ENCODE results near the gene OLA1.

OLA1 gene

GRCh38 chr2:174180165-174180724, 68.1 kb downstream of the OLA1 start:
- no peak for DNase-seq (ENCODE audit: low spot score)

- DNase-seq (ENCODE audit: low spot score), result no peak
Observed at GRCh38 chr2:174177316-174177890, 70.9 kb downstream of the OLA1 start.

- DNase-seq (ENCODE audit: low spot score), result no peak
Observed at GRCh38 chr2:174176898-174177297, 71.4 kb downstream of the OLA1 start.

DNA sequence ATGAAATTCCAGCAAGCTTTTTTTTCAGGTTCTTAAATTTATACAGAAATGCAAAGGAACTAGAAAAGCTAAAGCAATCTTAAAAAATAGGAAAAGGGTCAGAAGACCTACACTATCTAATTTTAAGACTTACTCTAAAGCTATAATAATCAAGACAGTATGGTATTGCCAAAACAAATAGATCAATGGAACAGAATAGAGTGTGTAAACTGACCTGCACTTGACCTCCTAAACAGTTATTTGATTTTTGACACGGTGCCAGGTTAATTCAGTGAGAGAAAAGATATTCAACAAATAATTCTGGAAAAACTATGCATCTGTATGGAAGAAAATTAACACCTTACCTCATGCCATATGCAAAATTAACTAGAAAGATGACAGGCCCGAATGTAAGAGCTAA, 73.6 kb downstream of the OLA1 start:
- DNase-seq (ENCODE audit: low spot score), result no peak

GRCh38 chr2:174172802-174173355, 75.5 kb downstream of the OLA1 start:
- DNase-seq (ENCODE audit: low spot score), result no peak

GRCh38 chr2:174171686-174172445, 76.5 kb downstream of the OLA1 start:
- DNase-seq (ENCODE audit: low spot score), result no peak

DNA sequence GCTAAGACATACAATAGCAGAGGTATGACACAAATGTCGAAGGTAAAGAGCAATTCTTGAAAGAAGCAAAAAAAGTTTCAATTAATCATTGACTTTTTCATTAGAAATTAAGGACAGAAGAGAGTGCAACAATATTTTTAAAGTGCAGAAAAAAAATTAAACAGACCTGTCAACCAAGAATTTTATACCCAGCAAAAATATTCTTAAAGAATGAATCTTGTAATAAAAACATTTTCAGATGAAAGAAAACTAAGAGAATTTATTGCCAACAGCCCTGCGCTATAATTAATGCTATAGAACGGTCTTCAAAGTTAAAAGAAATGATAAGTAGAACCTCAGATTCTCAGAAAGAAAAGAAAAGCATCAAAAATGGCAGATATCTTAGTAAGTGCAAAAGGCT, 79.0 kb downstream of the OLA1 start:
- DNase-seq (ENCODE audit: low spot score), result no peak

DNA sequence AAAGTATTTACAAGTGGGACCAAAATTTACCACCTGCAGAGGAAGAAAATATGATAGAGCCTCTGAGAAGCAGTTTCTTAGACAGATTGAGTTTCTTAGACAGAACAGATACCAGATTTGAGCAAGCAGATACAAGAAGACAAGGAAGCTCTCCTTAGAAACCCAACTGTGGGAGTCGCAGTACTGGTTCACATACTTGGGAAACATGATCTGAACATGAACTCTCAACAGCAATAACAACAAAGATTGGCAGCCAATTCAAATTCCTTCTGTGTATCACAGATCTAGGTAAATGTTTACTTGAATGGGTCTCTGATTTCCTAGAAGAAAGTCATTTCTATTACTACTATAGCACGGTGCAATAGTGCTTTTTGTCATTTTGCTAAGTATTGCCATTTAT, 82.1 kb downstream of the OLA1 start:
- no peak for DNase-seq (ENCODE audit: low spot score)

- DNase-seq (ENCODE audit: low spot score), result no peak
Observed at GRCh38 chr2:174161490-174161889, 86.8 kb downstream of the OLA1 start.

GRCh38 chr2:174158003-174158402, 90.3 kb downstream of the OLA1 start:
- peak; percentile 44 for DNase-seq (ENCODE audit: low spot score)

GRCh38 chr2:174157053-174157452, 91.3 kb downstream of the OLA1 start:
- no peak for DNase-seq (ENCODE audit: low spot score)

DNA sequence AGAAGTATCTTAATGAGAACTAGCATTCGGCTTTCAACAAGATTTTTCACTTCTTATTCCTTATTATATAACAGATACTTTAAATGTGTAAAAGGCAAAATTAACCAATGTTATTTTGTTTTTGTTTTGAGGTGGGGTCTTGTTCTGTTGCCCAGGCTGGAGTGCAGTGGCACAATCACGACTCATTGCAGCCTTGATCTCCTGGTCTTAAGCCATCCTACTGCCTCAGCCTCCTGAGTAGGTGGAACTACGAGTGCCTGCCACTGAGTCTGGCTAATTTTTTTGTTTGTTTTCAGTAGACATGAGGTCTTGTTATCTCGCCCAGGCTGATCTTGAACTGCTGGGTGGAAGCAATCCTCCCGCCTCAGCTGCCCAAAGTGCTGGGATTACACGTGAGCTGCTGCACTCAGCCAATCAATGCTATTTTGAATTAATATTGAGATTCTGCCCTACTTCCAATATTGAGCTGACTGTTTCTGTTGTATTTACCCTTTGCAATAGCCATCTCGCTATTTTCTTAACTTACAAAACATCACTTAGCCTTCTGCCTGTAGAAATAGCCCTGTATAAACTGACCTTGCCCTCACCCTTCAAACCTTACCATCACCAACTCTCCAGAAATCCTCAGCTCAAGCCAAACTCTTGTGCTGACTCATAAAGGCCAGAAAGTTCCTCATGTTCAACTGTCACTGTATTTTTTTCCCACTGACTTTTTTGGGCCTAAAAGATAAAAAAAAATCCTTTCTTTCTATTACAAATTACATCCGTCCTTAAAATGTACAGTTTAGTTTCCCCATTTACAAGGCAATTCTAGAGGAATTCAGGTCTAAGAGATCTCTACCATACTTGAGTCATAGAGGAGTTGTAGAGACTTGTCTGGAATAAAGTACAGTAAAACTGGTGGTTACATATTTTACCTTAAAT, 94.3 kb downstream of the OLA1 start:
- DNase-seq (ENCODE audit: low spot score), result no peak

DNA sequence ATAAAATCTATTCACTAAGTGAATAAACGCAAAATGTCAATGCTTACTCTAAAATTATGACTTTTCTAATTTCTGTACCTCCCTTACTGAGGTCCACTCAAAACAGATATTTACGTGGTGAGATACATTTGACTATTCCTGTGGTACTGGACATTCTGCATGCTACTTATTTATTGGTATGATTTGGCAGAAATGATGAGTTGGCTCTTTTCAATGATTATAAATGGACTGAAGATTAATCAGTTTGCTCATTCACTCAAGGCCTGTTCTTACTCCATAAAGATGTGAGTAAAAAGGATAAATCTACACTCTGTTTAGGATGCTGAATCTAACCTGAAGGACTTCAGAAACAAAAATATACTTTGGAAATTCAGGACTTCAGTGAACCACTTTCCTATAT, 98.8 kb downstream of the OLA1 start:
- DNase-seq (ENCODE audit: low spot score), result no peak

GRCh38 chr2:174148833-174149232, 99.5 kb downstream of the OLA1 start:
- no peak for DNase-seq (ENCODE audit: low spot score)

DNA sequence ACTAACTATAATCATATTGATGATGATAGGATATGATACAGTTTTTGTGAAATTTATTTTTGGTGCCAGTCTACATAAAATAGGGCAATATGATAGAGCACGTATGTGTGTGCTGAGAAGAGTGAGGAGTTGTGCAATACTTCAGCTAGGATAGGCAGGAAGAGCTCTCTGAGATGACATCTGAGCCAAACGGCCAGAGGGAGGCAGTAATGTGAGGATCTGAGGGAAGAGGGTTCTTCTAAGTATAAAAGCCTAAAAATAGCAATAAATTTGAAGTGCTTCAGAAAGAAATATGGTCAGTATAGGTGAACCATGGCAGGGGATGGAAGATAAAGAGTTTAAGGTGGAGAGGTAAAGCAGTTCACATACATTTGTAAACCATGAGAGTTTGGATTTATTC, 102.5 kb downstream of the OLA1 start:
- DNase-seq (ENCODE audit: low spot score), result no peak

GRCh38 chr2:174142290-174142689, 106.0 kb downstream of the OLA1 start:
- no peak for DNase-seq (ENCODE audit: low spot score)

DNA sequence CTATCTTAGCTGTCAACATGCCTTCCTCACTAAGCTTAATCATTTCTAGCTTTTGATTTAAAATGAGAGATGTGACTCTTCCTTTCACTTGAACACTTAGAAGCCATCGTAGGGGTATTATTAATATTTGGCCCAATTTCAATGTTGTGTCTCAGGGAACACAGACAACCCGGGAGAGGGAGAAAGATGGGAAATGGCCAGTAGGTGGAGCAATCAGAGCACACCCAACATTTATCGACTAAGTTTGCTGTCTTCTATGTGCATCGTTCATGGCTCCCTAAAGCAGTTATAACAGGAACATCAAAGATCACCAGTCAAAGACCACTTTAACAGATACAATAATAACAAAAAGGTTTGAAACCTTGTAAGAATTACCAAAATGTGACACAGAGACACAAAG, 110.2 kb downstream of the OLA1 start:
- peak; percentile 32 for DNase-seq (ENCODE audit: low spot score)

GRCh38 chr2:174135981-174136380, 112.4 kb downstream of the OLA1 start:
- DNase-seq (ENCODE audit: low spot score), result no peak

DNA sequence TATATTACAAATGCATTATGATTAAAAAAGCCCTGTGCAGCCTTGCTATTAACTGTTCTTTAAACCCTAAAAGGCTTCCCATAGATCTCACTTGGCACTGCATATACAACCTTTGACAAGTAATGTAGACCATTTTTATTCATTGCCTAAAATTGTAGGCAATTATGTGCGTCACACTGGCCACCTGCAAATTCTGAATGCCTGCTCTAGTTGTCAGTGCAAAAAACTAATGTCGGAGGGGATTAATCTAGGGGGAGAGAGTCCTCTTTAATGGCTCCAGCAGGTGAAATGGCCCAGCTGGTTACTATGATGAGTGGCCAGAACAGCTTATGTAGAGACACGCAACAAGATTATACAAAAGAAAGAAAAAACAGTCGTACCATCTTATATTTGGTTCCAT, 123.2 kb downstream of the OLA1 start:
- DNase-seq (ENCODE audit: low spot score), result no peak

GRCh38 chr2:174124181-174124580, 124.2 kb downstream of the OLA1 start:
- no peak for DNase-seq (ENCODE audit: low spot score)

DNA sequence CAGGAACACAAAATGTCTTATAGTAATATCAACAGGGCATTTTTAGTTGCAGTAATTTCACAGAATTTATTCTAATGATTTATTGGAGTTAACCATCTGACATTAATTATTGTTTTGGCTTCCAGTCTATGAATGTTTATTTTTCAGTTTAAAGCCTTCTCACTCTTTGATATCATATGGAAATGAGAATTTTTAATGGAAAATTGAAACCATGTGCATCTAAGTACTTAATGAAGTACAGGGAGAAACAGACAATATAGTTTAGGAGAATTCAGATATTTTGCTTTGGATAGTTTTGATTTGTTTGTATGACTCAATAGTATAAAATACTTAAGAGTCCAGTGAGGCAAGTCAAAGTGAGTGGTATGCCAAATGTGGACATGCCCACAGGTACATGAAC, 126.1 kb downstream of the OLA1 start:
- DNase-seq (ENCODE audit: low spot score), result no peak

- DNase-seq (ENCODE audit: low spot score), result no peak
Observed at GRCh38 chr2:174121612-174122011, 126.7 kb downstream of the OLA1 start.

Data from hematopoietic multipotent progenitor cell treated with erythropoietin and hydrocortisone succinate and interleukin-3 and kit ligand, for 15 days (in vitro differentiated cells).